ENCODE measurements around the gene FAM110A. TPM values are rescaled to one million over a fixed set of nuclear protein-coding genes. Genes with fewer than 3 reads are reported as not detected.
A peak's percentile ranks its signal among the peaks of the same experiment; 100 is the strongest.

FAM110A gene
- total RNA-seq, 1 experiment from 2014 or later, result 14.9 TPM

DNA sequence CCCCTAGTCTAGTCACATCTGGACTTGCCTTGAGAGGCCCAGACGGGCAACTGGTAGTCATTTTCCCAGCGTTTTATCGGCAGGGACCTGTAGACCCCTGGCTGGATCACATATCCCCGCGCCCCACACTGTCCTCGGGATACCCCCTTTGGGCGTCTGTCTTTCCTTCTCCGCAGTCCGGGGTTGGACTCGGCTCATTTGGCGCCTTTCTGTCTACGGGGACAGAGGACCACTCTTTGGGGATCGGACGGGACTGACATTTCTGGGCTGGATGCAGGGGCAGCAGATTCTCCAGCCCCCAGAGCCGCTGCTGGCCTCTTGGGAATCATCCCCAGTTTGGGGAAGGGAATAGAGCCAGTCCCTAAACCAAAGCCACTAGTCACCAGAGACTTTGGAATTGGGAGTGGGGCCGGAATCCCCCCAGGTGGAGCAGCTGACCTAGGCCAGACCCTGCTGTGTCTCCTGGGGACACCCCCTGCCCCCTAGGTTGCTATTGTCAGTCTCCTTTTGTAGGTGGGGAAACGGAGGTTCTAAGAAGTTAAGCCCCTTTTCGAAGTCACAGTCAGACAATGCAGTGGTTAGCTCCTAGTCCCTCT is 734 bp downstream of the FAM110A start:
- TF ChIP-seq, protein P1, sequence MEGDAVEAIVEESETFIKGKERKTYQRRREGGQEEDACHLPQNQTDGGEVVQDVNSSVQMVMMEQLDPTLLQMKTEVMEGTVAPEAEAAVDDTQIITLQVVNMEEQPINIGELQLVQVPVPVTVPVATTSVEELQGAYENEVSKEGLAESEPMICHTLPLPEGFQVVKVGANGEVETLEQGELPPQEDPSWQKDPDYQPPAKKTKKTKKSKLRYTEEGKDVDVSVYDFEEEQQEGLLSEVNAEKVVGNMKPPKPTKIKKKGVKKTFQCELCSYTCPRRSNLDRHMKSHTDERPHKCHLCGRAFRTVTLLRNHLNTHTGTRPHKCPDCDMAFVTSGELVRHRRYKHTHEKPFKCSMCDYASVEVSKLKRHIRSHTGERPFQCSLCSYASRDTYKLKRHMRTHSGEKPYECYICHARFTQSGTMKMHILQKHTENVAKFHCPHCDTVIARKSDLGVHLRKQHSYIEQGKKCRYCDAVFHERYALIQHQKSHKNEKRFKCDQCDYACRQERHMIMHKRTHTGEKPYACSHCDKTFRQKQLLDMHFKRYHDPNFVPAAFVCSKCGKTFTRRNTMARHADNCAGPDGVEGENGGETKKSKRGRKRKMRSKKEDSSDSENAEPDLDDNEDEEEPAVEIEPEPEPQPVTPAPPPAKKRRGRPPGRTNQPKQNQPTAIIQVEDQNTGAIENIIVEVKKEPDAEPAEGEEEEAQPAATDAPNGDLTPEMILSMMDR (IDR thresholded peaks at IDR 0.05; ENCODE audit: unreplicated experiment), result no peak
- peaks cover 21% of the 10 kb centered on the region for H3K36me3 Mint-ChIP-seq (ENCODE audit: insufficient read depth, unreplicated experiment)
- peak overlapping the region; percentile 54 for H3K27ac Mint-ChIP-seq (ENCODE audit: unreplicated experiment)
- H3K9me3 Mint-ChIP-seq (ENCODE audit: low read depth, unreplicated experiment), result peaks cover 4% of the 10 kb centered on the region
- intact Hi-C loops (cut with micrococcal nuclease; ENCODE audit: unreplicated experiment), result no loop called here
- H3K27me3 Mint-ChIP-seq (ENCODE audit: unreplicated experiment), result no peaks in the 10 kb centered on the region
- no peak for DNase-seq
- peaks cover 33% of the 10 kb centered on the region for H3K4me1 Mint-ChIP-seq (ENCODE audit: low read depth, unreplicated experiment)
- peak overlapping the region; percentile 81 for H3K4me3 Mint-ChIP-seq (ENCODE audit: low read depth, unreplicated experiment)
- CTCF ChIA-PET, result no interaction called here
- BruUV-seq (replicated peaks), result no TSS peak

DNA sequence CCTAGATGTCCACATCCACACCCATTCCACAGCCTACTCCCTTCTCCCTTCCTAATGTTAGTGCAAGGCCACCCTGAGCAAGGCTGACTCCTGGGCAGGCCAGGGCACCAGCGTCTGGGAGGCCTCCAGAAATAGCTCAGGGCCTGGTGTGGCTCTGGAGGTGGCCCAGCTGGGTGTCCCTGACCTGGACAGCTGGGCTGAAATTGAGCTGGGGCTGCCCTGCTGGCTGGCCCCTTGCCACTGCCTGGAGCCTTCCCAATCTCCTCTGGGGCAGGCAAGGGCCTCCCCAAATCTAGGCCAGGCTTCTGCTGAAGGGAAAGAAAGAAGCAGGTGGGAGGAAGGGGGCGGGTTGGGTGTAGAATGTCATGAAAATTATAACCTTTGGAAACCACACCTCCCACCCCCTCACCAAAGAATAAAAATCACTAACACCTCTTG is 2.1 kb downstream of the FAM110A start:
- intact Hi-C loops (cut with micrococcal nuclease; ENCODE audit: unreplicated experiment), result no loop called here
- Mint-ChIP-seq H3K36me3 (ENCODE audit: insufficient read depth, unreplicated experiment) (peaks cover 23% of the 10 kb centered on the region), H3K4me1 (ENCODE audit: low read depth, unreplicated experiment) (peaks cover 33% of the 10 kb centered on the region), H3K9me3 (ENCODE audit: low read depth, unreplicated experiment) (peaks cover 4% of the 10 kb centered on the region), H3K4me3 (ENCODE audit: low read depth, unreplicated experiment) (peak overlapping the region; percentile 34), H3K27ac (ENCODE audit: unreplicated experiment) (no peak overlapping the region), H3K27me3 (ENCODE audit: unreplicated experiment) (no peaks in the 10 kb centered on the region)
- CTCF ChIA-PET, result no interaction called here
- BruUV-seq (replicated peaks), result no TSS peak
- DNase-seq, result no peak
- TF ChIP-seq, protein P1 (IDR thresholded peaks at IDR 0.05; ENCODE audit: unreplicated experiment), result no peak

DNA sequence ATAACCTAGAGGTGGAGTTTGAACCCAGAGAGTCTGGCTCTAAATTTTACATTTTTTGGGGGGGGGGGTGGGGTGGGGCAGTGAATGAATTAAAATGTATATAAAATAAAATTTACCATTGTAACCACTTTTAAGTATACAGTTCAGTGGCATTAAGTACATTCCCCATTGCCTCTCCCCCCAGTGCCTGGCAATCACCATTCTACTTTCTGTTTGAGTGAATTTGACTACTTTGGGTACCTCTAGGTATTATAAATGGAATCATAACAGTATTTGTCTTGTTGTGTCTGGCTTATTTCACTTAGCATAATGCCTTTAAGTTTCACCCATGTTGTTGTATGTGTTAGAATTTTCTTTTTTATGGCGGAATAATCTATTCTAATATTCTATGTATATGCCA is 2.7 kb downstream of the FAM110A start:
- Mint-ChIP-seq H3K27ac (ENCODE audit: unreplicated experiment) (no peak overlapping the region), H3K4me3 (ENCODE audit: low read depth, unreplicated experiment) (no peak overlapping the region), H3K36me3 (ENCODE audit: insufficient read depth, unreplicated experiment) (peaks cover 26% of the 10 kb centered on the region), H3K27me3 (ENCODE audit: unreplicated experiment) (no peaks in the 10 kb centered on the region), H3K9me3 (ENCODE audit: low read depth, unreplicated experiment) (peaks cover 4% of the 10 kb centered on the region), H3K4me1 (ENCODE audit: low read depth, unreplicated experiment) (peaks cover 33% of the 10 kb centered on the region)
- intact Hi-C loops (cut with micrococcal nuclease; ENCODE audit: unreplicated experiment), result no loop called here
- TF ChIP-seq, protein P1 (IDR thresholded peaks at IDR 0.05; ENCODE audit: unreplicated experiment), result no peak
- CTCF ChIA-PET, result no interaction called here
- no peak for DNase-seq
- BruUV-seq (replicated peaks), result TSS peak; percentile 5

DNA sequence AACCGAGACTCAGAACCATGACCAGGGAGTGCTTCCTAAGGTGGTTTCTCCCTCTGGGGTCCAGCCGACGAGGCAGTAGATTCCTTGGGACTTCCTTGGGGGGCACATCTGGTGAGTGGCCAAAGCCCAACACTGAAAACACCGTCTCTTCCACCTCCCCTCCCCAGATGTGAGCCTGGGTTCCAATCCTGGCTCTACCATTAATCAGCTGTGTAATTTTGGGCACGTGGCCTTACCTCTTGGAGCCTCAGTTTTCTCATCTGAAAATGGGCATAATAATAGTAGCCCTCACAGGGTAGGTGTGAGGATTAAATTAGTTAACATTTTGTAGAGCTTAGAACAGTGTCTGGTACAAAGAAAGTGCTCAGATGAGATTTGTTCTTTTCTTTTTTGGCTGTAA is 5.5 kb downstream of the FAM110A start:
- Mint-ChIP-seq H3K36me3 (ENCODE audit: insufficient read depth, unreplicated experiment) (peaks cover 25% of the 10 kb centered on the region), H3K4me1 (ENCODE audit: low read depth, unreplicated experiment) (peaks cover 34% of the 10 kb centered on the region), H3K27ac (ENCODE audit: unreplicated experiment) (no peak overlapping the region), H3K4me3 (ENCODE audit: low read depth, unreplicated experiment) (no peak overlapping the region), H3K27me3 (ENCODE audit: unreplicated experiment) (no peaks in the 10 kb centered on the region), H3K9me3 (ENCODE audit: low read depth, unreplicated experiment) (peaks cover 4% of the 10 kb centered on the region)
- CTCF ChIA-PET, result interaction anchor here (0.6 kb wide), 1 partner anchor 9 kb away, joined by 3 read pairs; no protein-coding TSS in a partner anchor
- intact Hi-C loops (cut with micrococcal nuclease; ENCODE audit: unreplicated experiment), result no loop called here
- TF ChIP-seq, protein P1 (IDR thresholded peaks at IDR 0.05; ENCODE audit: unreplicated experiment), result no peak
- DNase-seq, result no peak
- no TSS peak for BruUV-seq (replicated peaks)
